Suprapubic skin (tissue), 4 donors: ENCODE results near the gene TJP3. TPM values are rescaled to one million over a fixed set of nuclear protein-coding genes. Genes with fewer than 3 reads are reported as not detected.

Source experiments
- DNase-seq, 2 donors: peaks; one replicate each; pipeline ENCODE4 v3.0.0-alpha.2; 2019; ENCODE audit warnings: low spot score in 2 of 2
- H3K27ac ChIP-seq: fragments of 200-600 bp; sonication (generic); one replicate; pipeline ENCODE4 v1.5.1; 2019
- H3K27me3 ChIP-seq: fragments of 200-600 bp; sonication (generic); one replicate; pipeline ENCODE4 v1.5.1; 2019
- H3K36me3 ChIP-seq: fragments of 200-600 bp; sonication (generic); one replicate; pipeline ENCODE4 v1.5.1; 2019
- H3K4me1 ChIP-seq: fragments of 200-600 bp; sonication (generic); one replicate; pipeline ENCODE4 v1.5.1; 2019
- H3K4me3 ChIP-seq: fragments of 200-600 bp; sonication (generic); one replicate; pipeline ENCODE4 v1.5.1; 2019; ENCODE audit warnings: mild to moderate bottlenecking
- H3K9me3 ChIP-seq: fragments of 200-600 bp; sonication (generic); one replicate; pipeline ENCODE4 v1.5.1; 2019
- CTCF ChIP-seq, 2 donors: fragments of 200-600 bp in 1 of 2; fragments of 450-650 bp in 1 of 2; sonication (generic) in 1 of 2; IDR thresholded peaks; one replicate each; pipeline ENCODE4 v1.5.1; 2016 to 2019; ENCODE audit warnings: antibody characterized with exemption in 2 of 2, mild to moderate bottlenecking in 1 of 2, moderate library complexity in 1 of 2
- EP300 ChIP-seq: sonication (generic); formaldehyde crosslinking; IDR thresholded peaks from one replicate; pipeline ENCODE4 v1.6.1; 2017; ENCODE audit warnings: antibody characterized with exemption
- POLR2A ChIP-seq, 2 donors: fragments of 450-650 bp; IDR thresholded peaks; one replicate each; pipeline ENCODE4 v1.6.1; 2017; ENCODE audit warnings: antibody characterized with exemption in 2 of 2, mild to moderate bottlenecking in 2 of 2, moderate library complexity in 2 of 2
- POLR2AphosphoS5 ChIP-seq, 3 donors: sonication (generic); formaldehyde crosslinking; IDR thresholded peaks; one replicate each; pipeline ENCODE4 v1.6.1; 2017; ENCODE audit warnings: antibody characterized with exemption in 3 of 3
- WGBS: methylation state at CpG from one replicate; pipeline ENCODE4 v1.1.5; 2018; 5-methylcytosine and 5-hydroxymethylcytosine counted together
- total RNA-seq, 4 donors: library from RNA; depleted of rRNA; stranded (reverse); fragments of >200 nt; gene quantifications; one replicate each; pipeline ENCODE4 v1.1.0, GENCODE V29; 2016

Gene TJP3
- total RNA-seq, 4 donors from 2014 or later: 11.4 to 28.1 (median 20.1) TPM

GRCh38 chr19:3788996-3789778, 81.0 kb downstream of the TJP3 start:
- 45% methylated on average over 16 of the region's 16 CpGs for WGBS

GRCh38 chr19:3790209-3790734, 82.1 kb downstream of the TJP3 start:
- no peak for TF ChIP-seq EP300
- no peak for TF ChIP-seq POLR2AphosphoS5 (IDR thresholded peaks at IDR 0.05)
- no peak for TF ChIP-seq POLR2A (IDR thresholded peaks at IDR 0.05)
- TF ChIP-seq CTCF (IDR thresholded peaks at IDR 0.05): no peak
- no peak for DNase-seq
- no peak overlapping the region for H3K4me3 ChIP-seq
- H3K36me3 ChIP-seq: no peaks in the 10 kb centered on the region
- no peak overlapping the region for H3K27ac ChIP-seq
- H3K27me3 ChIP-seq: peaks cover 25% of the 10 kb centered on the region
- peaks cover 5% of the 10 kb centered on the region for H3K9me3 ChIP-seq
- WGBS: 81% methylated on average over 6 of the region's 6 CpGs
- H3K4me1 ChIP-seq: peaks cover 9% of the 10 kb centered on the region

More at GRCh38 chr19:3788996-3789778, 81.0 kb downstream of the TJP3 start:
- TF ChIP-seq CTCF (IDR thresholded peaks at IDR 0.05) (no peak), POLR2A (IDR thresholded peaks at IDR 0.05) (no peak), EP300 (no peak), POLR2AphosphoS5 (IDR thresholded peaks at IDR 0.05) (no peak)
- Histone ChIP-seq H3K36me3 (no peaks in the 10 kb centered on the region), H3K4me1 (peaks cover 13% of the 10 kb centered on the region), H3K27me3 (peaks cover 35% of the 10 kb centered on the region), H3K4me3 (no peak overlapping the region), H3K27ac (no peak overlapping the region), H3K9me3 (peaks cover 5% of the 10 kb centered on the region)
- DNase-seq: no peak

- no peak for TF ChIP-seq POLR2A (IDR thresholded peaks at IDR 0.05)
- TF ChIP-seq CTCF (IDR thresholded peaks at IDR 0.05): no peak
- no peak for TF ChIP-seq POLR2AphosphoS5 (IDR thresholded peaks at IDR 0.05)
- TF ChIP-seq EP300: no peak
- Histone ChIP-seq H3K4me1 (peaks cover 2% of the 10 kb centered on the region), H3K27me3 (peaks cover 18% of the 10 kb centered on the region), H3K27ac (no peak overlapping the region), H3K4me3 (no peak overlapping the region), H3K9me3 (peaks cover 5% of the 10 kb centered on the region), H3K36me3 (no peaks in the 10 kb centered on the region)
- 74% methylated on average over 7 of the region's 7 CpGs for WGBS
- no peak for DNase-seq
Measured at GRCh38 chr19:3790941-3791340, 82.8 kb downstream of the TJP3 start.

GRCh38 chr19:3792114-3792513, 83.9 kb downstream of the TJP3 start:
- peaks cover 9% of the 10 kb centered on the region for H3K9me3 ChIP-seq
- 70% methylated on average over 3 of the region's 3 CpGs for WGBS

More at GRCh38 chr19:3792114-3792513, 83.9 kb downstream of the TJP3 start:
- Histone ChIP-seq H3K4me3 (no peak overlapping the region), H3K27me3 (peaks cover 8% of the 10 kb centered on the region), H3K4me1 (no peaks in the 10 kb centered on the region), H3K27ac (no peak overlapping the region), H3K36me3 (no peaks in the 10 kb centered on the region)
- TF ChIP-seq CTCF (IDR thresholded peaks at IDR 0.05) (no peak), POLR2A (IDR thresholded peaks at IDR 0.05) (no peak), POLR2AphosphoS5 (IDR thresholded peaks at IDR 0.05) (no peak), EP300 (no peak)
- DNase-seq: no peak
